ENCODE data around the gene TSPAN9.

DNA sequence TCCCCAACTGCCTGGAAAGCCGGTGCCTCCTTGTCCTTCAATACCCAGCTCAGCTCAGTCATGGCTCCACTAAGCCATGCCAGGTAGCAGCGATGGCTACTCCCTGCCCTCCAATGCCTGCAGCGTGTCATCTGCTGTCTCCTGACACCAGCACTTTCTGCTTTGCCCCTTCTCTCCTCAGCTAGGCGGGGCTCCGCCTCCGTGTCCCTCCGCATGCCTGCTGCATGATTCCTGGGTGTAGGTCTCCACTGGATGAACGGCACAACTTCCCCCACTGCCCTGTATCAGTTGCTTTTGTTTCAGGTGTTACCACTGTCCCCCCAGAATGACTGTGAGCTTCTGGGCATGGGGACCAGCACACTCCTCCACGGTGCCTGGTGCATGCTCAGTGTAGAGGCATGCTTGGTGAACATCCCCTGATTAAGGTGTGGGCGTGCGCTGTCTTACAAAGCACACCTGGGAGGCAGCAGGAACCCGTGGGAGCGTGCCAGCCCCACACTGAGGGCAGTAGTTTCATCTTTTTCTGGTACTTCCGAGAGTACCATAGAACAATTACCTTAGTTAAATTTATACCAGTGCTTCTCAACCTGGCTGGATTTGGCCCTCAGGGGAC, 234.4 kb downstream of the TSPAN9 start:
- TF ChIP-seq PHTF2 (CRISPR knock-in tag; IDR thresholded peaks at IDR 0.05) (no peak), POLR2AphosphoS5 (IDR thresholded peaks at IDR 0.05; ENCODE audit: control insufficient read depth, insufficient read depth, low read depth, low read length) (no peak), BHLHE40 (IDR thresholded peaks at IDR 0.05; ENCODE audit: low read length) (no peak), ZNF75A (CRISPR knock-in tag; IDR thresholded peaks at IDR 0.05) (no peak), SAFB (IDR thresholded peaks at IDR 0.05; ENCODE audit: borderline replicate concordance, low read depth, low read length) (no peak), ZNF780A (CRISPR knock-in tag; IDR thresholded peaks at IDR 0.05) (no peak)
- TF ChIP-seq, protein P1, sequence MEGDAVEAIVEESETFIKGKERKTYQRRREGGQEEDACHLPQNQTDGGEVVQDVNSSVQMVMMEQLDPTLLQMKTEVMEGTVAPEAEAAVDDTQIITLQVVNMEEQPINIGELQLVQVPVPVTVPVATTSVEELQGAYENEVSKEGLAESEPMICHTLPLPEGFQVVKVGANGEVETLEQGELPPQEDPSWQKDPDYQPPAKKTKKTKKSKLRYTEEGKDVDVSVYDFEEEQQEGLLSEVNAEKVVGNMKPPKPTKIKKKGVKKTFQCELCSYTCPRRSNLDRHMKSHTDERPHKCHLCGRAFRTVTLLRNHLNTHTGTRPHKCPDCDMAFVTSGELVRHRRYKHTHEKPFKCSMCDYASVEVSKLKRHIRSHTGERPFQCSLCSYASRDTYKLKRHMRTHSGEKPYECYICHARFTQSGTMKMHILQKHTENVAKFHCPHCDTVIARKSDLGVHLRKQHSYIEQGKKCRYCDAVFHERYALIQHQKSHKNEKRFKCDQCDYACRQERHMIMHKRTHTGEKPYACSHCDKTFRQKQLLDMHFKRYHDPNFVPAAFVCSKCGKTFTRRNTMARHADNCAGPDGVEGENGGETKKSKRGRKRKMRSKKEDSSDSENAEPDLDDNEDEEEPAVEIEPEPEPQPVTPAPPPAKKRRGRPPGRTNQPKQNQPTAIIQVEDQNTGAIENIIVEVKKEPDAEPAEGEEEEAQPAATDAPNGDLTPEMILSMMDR (IDR thresholded peaks at IDR 0.05 in 2 of 3, conservative IDR thresholded peaks at IDR 0.05 in 1 of 3; ENCODE audit: insufficient read depth in 2 of 3, low read depth in 1 of 3, low read length in 3 of 3), result no peak
- TF ChIP-seq, protein P2, sequence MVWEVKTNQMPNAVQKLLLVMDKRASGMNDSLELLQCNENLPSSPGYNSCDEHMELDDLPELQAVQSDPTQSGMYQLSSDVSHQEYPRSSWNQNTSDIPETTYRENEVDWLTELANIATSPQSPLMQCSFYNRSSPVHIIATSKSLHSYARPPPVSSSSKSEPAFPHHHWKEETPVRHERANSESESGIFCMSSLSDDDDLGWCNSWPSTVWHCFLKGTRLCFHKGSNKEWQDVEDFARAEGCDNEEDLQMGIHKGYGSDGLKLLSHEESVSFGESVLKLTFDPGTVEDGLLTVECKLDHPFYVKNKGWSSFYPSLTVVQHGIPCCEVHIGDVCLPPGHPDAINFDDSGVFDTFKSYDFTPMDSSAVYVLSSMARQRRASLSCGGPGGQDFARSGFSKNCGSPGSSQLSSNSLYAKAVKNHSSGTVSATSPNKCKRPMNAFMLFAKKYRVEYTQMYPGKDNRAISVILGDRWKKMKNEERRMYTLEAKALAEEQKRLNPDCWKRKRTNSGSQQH (CRISPR knock-in tag; IDR thresholded peaks at IDR 0.05), result no peak

Data from K562 (cell line).